Measurements from ENCODE around the gene GPX2. TPM values are rescaled to one million over a fixed set of nuclear protein-coding genes. Genes with fewer than 3 reads are reported as not detected.

Gene GPX2
- total RNA-seq, 1 experiment from 2014 or later, result 0.15 TPM

GRCh38 chr14:64944861-64945260 lies 2.3 kb upstream of the GPX2 start:
- Histone ChIP-seq H3K4me3 (ENCODE audit: low read depth in 2 of 2, low read length in 2 of 2) (no peak overlapping the region), H3K27ac (ENCODE audit: low read length) (no peak overlapping the region), H3K27me3 (ENCODE audit: control insufficient read depth, insufficient read depth, low read length) (no peaks in the 10 kb centered on the region), H3K9me3 (ENCODE audit: control insufficient read depth, insufficient read depth, low read depth, low read length) (no peaks in the 10 kb centered on the region), H3K36me3 (ENCODE audit: control insufficient read depth, insufficient read depth, low read length) (no peaks in the 10 kb centered on the region), H3K4me1 (ENCODE audit: control insufficient read depth, insufficient read depth, low read length) (no peaks in the 10 kb centered on the region)
- in situ Hi-C loops (cut with HindIII; ENCODE audit: low pct_unique_long_range_greater_than_20kb, low sequenced_read_pairs), result no loop called here
- TF ChIP-seq REST (IDR thresholded peaks at IDR 0.05; ENCODE audit: insufficient read depth in 1 of 2, low read depth in 2 of 2, low read length in 1 of 2) (no peak), SIN3A (IDR thresholded peaks at IDR 0.05; ENCODE audit: borderline replicate concordance, insufficient read depth, low read depth, low read length) (no peak), POLR2AphosphoS5 (IDR thresholded peaks at IDR 0.05; ENCODE audit: low read depth, low read length) (no peak), TCF7L2 (IDR thresholded peaks at IDR 0.05; ENCODE audit: low read depth, low read length) (no peak), CTCF (IDR thresholded peaks at IDR 0.05) (no peak)
- DNase-seq (ENCODE audit: low read depth, low spot score), result no peak
- no peak for ATAC-seq
- ChIA-PET POLR2A (interaction anchor here (0.6 kb wide), 1 partner anchor 1106 kb away, joined by 3 read pairs; no protein-coding TSS in a partner anchor), CTCF (no interaction called here)
- intact Hi-C loops (cut with micrococcal nuclease; ENCODE audit: unreplicated experiment), result no loop called here
- no TSS peak for BruUV-seq (replicated peaks)

GRCh38 chr14:64944041-64944440 lies 1.5 kb upstream of the GPX2 start:
- intact Hi-C loops (cut with micrococcal nuclease; ENCODE audit: unreplicated experiment) (no loop called here), in situ Hi-C loops (cut with HindIII; ENCODE audit: low pct_unique_long_range_greater_than_20kb, low sequenced_read_pairs) (no loop called here)
- DNase-seq (ENCODE audit: low read depth, low spot score) (no peak), ATAC-seq (no peak)
- no peak overlapping the region for H3K4me3 ChIP-seq (ENCODE audit: low read depth in 2 of 2, low read length in 2 of 2)
- no peak for TF ChIP-seq CTCF (IDR thresholded peaks at IDR 0.05)
- no peak for TF ChIP-seq REST (IDR thresholded peaks at IDR 0.05; ENCODE audit: insufficient read depth in 1 of 2, low read depth in 2 of 2, low read length in 1 of 2)
- TF ChIP-seq TCF7L2 (IDR thresholded peaks at IDR 0.05; ENCODE audit: low read depth, low read length), result no peak
- no peak for TF ChIP-seq SIN3A (IDR thresholded peaks at IDR 0.05; ENCODE audit: borderline replicate concordance, insufficient read depth, low read depth, low read length)
- TF ChIP-seq POLR2AphosphoS5 (IDR thresholded peaks at IDR 0.05; ENCODE audit: low read depth, low read length), result no peak
- H3K9me3 ChIP-seq (ENCODE audit: control insufficient read depth, insufficient read depth, low read depth, low read length), result no peaks in the 10 kb centered on the region
- POLR2A ChIA-PET, result no interaction called here
- H3K27me3 ChIP-seq (ENCODE audit: control insufficient read depth, insufficient read depth, low read length), result no peaks in the 10 kb centered on the region
- no peak overlapping the region for H3K27ac ChIP-seq (ENCODE audit: low read length)
- H3K36me3 ChIP-seq (ENCODE audit: control insufficient read depth, insufficient read depth, low read length), result no peaks in the 10 kb centered on the region
- no TSS peak for BruUV-seq (replicated peaks)
- CTCF ChIA-PET, result no interaction called here
- no peaks in the 10 kb centered on the region for H3K4me1 ChIP-seq (ENCODE audit: control insufficient read depth, insufficient read depth, low read length)

Measured in Panc1 (cell line).